Muscle layer of duodenum (tissue), 2 donors: Measurements from ENCODE around the gene BTRC.
"Not testable (repeated sequence)": the region's sequence is repeated elsewhere in the genome, so short reads cannot be mapped to it uniquely, and the experiment has no call there.

Experiments used
- H3K27ac ChIP-seq: one replicate; pipeline ENCODE4 v1.7.0; 2013; ENCODE audit warnings: mild to moderate bottlenecking, low read length
- H3K27me3 ChIP-seq: one replicate; pipeline ENCODE4 v1.7.0; 2013; ENCODE audit warnings: low read depth, mild to moderate bottlenecking, control low read depth, low read length
- H3K36me3 ChIP-seq, 2 donors: one replicate each; pipeline ENCODE4 v1.7.0; 2013; ENCODE audit warnings: low read length in 2 of 2, control low read depth in 1 of 2, mild to moderate bottlenecking in 1 of 2; ENCODE audit not compliant: insufficient read depth in 2 of 2, control insufficient read depth in 1 of 2
- H3K4me1 ChIP-seq, 2 donors: one replicate each; pipeline ENCODE4 v1.7.0; 2013; ENCODE audit warnings: low read length in 2 of 2, mild to moderate bottlenecking in 2 of 2, control low read depth in 1 of 2, moderate library complexity in 1 of 2; ENCODE audit not compliant: insufficient read depth in 2 of 2, control insufficient read depth in 1 of 2
- H3K4me3 ChIP-seq, 2 donors: one replicate each; pipeline ENCODE4 v1.7.0; 2013; ENCODE audit warnings: low read length in 2 of 2, low read depth in 1 of 2, mild to moderate bottlenecking in 1 of 2
- H3K9me3 ChIP-seq, 2 donors: one replicate each; pipeline ENCODE4 v1.7.0; 2013; ENCODE audit warnings: low read length in 2 of 2, control low read depth in 1 of 2, mild to moderate bottlenecking in 1 of 2; ENCODE audit not compliant: control insufficient read depth in 1 of 2
- donor health status: healthy.

The BTRC gene

GRCh38 chr10:101352857-101353256 lies 1.1 kb upstream of the BTRC start:
- not testable (repeated sequence) for H3K27ac ChIP-seq, H3K36me3 ChIP-seq, H3K4me1 ChIP-seq, H3K27me3 ChIP-seq, H3K4me3 ChIP-seq, H3K9me3 ChIP-seq

DNA sequence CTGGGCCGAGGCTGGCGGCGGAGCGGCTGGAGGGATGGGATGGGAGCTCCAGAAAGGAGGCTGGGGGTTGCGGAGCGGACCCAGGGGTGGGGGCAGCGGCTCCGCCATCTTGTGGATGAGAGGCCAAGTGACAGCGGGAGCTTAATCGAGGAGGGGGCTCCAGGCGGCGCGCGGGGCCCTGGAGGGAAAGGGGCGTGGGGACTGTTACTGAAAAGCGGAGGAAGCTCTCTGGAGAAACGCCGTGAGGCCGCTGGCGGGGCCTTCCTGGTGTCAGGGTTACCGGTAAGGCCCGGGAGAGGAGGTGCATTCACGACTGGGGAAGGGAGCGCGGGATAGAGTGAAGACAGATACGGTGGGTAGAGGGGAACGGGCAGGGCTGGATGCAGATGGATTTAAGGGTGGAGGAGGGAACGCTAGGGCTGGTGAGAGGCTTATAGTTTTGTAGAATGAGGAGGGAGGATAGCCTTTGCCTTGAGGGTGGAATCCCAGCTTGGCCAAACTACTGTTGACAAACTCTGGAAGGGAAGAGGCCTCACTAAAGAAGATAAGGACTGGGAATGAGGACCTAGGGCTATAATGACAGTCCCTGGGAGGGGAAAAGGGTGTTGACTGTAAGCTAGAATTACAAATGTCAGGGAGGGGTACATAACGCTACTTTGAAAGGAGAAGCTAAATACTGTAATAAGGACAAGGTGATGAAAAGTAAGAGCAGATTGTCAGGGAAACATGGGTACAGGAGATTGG lies 535 bp downstream of the BTRC start:
- Histone ChIP-seq H3K27me3 (no peaks in the 10 kb centered on the region), H3K4me1 (peaks cover 5 to 8% of the 10 kb centered on the region in 2 donors), H3K27ac (peak overlapping the region; percentile 82), H3K36me3 (no peaks in the 10 kb centered on the region), H3K4me3 (peak overlapping the region; percentile 88 to 89), H3K9me3 (no peaks in the 10 kb centered on the region)

DNA sequence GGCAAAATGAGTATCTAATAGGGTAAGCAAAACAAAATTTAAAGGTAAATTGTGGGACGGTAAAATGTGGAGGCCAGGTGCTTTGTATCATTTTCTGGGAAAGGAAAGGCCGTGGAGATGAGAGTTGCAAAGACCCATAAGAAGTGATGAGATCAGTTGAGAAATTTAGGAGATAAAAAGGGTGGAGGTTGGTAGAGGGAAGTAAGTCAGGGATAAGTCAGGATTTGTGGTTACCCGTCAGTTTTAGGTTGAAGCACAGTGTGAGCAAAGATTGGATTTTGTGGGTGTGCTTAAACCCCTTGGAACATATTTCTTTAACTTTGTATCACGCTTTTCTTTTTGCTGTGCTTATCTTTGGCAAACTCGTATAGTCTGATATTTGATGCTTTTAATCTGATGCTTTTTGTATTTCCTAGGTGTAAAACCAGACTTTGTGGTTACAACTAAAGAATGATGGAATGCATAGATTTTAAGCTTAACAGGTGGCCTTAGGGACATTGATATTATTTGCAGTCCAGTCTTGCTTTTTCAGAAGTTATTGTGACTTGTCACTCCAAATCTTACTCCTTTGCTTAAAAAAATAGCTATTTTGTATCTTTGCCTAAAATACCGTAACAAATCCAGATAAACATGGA lies 1.2 kb downstream of the BTRC start:
- peak overlapping the region; percentile 88 to 89 for H3K4me3 ChIP-seq
- H3K36me3 ChIP-seq: no peaks in the 10 kb centered on the region
- H3K27ac ChIP-seq: peak overlapping the region; percentile 82
- H3K9me3 ChIP-seq: no peaks in the 10 kb centered on the region
- peaks cover 5 to 8% of the 10 kb centered on the region in 2 donors for H3K4me1 ChIP-seq
- no peaks in the 10 kb centered on the region for H3K27me3 ChIP-seq

DNA sequence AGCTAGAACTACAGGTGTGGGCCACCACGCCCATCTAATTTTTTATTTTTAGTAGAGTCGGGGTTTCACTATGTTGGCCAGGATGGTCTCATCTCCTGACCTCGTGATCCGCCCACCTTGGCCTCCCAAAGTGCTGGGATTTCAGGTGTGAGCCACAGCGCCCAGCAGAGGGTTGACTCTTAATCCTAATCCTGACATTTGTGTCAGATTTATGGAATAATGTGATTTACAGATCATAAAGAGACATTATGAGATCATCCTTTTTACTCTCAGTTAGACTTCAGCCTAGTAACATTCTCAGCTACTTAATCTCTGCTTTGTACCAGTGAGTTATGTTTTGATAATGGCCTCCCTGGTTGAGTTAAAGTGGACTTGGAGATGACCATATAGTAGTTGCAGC lies 2.2 kb downstream of the BTRC start:
- Histone ChIP-seq H3K36me3 (no peaks in the 10 kb centered on the region), H3K27ac (no peak overlapping the region), H3K4me3 (no peak overlapping the region)

GRCh38 chr10:101357958-101358357 lies 4.0 kb downstream of the BTRC start:
- no peak overlapping the region for H3K4me3 ChIP-seq
- H3K9me3 ChIP-seq: no peaks in the 10 kb centered on the region
- peaks cover 5 to 8% of the 10 kb centered on the region in 2 donors for H3K4me1 ChIP-seq
- no peak overlapping the region for H3K27ac ChIP-seq
- no peaks in the 10 kb centered on the region for H3K27me3 ChIP-seq
- no peaks in the 10 kb centered on the region for H3K36me3 ChIP-seq

More for the DNA sequence above, 2.2 kb downstream of the BTRC start:
- Histone ChIP-seq H3K27me3 (no peaks in the 10 kb centered on the region), H3K9me3 (no peaks in the 10 kb centered on the region), H3K4me1 (peaks cover 5 to 8% of the 10 kb centered on the region in 2 donors)

DNA sequence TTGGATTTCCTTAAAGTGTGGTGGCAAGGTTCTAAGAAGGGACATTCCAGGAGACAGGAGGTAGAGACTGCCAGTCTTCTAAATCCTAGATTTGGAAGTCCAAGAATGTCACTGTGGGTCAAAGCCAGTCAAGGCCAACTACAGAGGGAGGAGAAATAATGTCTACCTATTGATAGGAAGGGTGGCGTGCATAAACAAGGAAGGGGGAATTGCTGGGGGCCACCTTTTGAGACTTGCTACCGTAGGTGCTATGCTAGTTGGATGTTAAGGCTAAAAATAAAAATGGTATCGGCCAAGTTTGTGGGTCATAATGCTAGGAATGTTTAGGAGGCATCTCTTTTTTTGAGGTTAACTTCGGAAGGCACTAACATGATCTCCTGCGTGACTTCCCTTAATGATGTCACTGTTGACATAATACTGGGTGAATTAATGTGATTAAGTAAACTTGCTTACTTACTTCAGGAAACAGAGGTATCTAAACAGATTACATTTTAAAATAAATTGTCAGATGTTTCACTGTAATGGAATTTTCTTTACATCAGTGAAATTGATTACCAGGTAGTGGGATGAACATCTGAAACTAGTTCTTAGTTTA lies 4.8 kb downstream of the BTRC start:
- H3K36me3 ChIP-seq: no peaks in the 10 kb centered on the region
- H3K27me3 ChIP-seq: no peaks in the 10 kb centered on the region
- peaks cover 5 to 8% of the 10 kb centered on the region in 2 donors for H3K4me1 ChIP-seq
- H3K27ac ChIP-seq: no peak overlapping the region
- H3K9me3 ChIP-seq: no peaks in the 10 kb centered on the region
- no peak overlapping the region for H3K4me3 ChIP-seq

DNA sequence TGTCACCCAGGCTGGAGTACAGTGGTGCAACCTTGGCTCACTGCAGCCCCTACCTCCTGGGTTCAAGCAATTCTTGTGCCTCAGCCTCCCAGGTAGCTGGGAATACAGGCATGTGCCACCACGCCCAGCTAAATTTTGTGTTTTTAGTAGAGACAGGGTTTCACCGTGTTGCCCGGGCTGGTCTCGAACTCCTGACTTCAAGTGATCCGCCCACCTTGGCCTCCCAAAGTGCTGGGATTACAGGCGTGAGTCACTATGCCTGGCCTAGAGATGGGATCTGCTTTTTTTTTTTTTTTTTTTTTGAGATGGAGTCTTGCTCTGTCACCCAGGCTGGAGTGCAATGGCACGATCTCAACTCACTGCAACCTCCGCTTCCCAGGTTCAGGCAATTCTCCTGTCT lies 6.1 kb downstream of the BTRC start:
- H3K4me3 ChIP-seq, H3K4me1 ChIP-seq, H3K27me3 ChIP-seq: not testable (repeated sequence)

GRCh38 chr10:101360841-101361240 lies 6.9 kb downstream of the BTRC start:
- H3K4me1 ChIP-seq, H3K27ac ChIP-seq, H3K9me3 ChIP-seq, H3K36me3 ChIP-seq, H3K27me3 ChIP-seq, H3K4me3 ChIP-seq: not testable (repeated sequence)

More for the DNA sequence above, 6.1 kb downstream of the BTRC start:
- H3K27ac ChIP-seq, H3K9me3 ChIP-seq, H3K36me3 ChIP-seq: not testable (repeated sequence)

DNA sequence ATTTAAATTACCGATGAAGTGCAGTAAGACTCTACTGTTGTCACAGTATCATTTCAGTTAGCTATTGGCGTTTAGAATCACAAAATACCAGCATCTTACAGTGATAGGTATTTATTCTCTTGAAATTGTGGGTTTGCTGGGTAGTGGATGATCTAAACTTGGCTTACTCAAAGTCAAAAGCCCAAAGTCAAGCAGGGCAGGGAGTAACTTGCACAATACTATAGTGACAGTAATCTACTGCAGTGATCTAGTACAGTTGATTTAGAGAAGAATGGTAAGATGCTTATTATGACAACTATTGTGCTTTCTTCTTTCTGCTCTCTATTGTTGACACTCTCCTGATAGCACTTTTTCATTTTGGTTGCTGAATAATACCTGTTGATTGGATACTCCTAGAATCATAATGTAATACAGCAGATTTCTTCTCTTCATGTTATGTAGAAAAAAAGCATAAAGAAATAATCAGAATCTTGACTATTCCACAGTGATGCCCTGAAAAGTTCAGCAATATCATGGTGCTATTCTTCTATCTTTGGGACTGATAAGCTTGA lies 10.0 kb downstream of the BTRC start:
- Histone ChIP-seq H3K36me3 (peaks cover 0 to 3% of the 10 kb centered on the region in 2 donors), H3K4me3 (no peak overlapping the region), H3K27ac (no peak overlapping the region), H3K9me3 (no peaks in the 10 kb centered on the region), H3K4me1 (peaks cover 0 to 2% of the 10 kb centered on the region in 2 donors), H3K27me3 (no peaks in the 10 kb centered on the region)

DNA sequence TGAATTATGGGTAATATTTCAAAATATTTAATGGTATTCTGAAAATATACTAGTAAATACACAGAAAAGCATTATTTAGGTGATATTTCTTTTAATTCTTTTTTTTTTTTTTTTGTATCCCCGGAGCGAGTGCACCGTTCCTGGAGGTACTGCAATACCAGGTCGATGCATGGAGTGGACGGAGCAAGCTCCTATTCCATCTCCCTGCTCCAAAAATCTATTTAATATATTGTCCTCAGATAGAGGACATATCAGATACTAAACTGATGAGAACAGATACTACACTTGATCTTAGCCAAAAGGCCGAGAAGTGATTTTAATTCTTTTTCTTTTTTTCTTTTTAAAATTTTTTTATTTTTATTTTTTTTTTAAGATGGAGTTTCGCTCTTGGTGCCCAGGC lies 10.8 kb downstream of the BTRC start:
- Histone ChIP-seq H3K9me3 (no peaks in the 10 kb centered on the region), H3K4me1 (peaks cover 0 to 2% of the 10 kb centered on the region in 2 donors), H3K4me3 (no peak overlapping the region), H3K36me3 (peaks cover 0 to 3% of the 10 kb centered on the region in 2 donors), H3K27me3 (no peaks in the 10 kb centered on the region), H3K27ac (no peak overlapping the region)

DNA sequence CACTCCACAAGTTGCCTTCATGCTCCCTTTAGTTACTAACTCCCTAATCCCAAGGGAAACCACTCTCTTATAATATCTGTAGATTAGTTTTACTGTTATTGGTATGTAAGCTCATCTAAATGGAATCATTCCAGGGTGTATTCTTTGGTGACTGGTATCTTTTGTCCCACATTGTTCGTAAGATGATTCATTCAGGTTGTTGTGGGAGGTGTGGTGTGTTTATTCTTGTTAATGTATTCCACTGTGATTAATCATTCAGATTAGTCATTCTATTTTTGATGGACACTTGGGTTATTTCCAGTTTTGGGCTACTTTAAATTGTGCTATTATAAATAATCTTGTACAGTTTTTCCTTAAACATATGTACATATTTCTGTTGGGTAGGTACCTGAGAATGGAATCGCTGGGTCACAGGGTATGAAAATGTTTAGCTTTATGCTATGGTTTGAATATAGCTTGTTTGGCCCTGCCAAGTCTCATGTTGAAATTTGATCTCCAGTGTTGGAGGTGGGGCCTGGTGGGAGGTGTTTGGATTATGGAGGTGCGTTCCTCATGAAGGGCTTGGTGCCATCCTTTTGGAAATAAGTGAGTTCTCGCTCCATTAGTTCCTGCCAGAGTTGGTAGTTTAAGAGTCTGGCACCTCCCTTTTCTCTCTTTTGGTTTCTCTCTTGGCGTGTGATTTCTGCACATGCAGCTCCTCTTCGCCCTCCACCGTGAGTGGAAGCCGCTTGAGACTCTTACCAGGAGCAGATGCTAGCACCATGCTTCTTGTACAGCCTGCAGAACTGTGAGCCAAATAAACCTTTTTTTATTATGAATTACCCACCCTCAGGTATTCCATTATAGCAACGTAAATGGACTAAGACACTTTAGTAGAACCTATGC lies 13.8 kb downstream of the BTRC start:
- Histone ChIP-seq H3K9me3 (no peaks in the 10 kb centered on the region), H3K36me3 (peaks cover 0 to 3% of the 10 kb centered on the region in 2 donors), H3K27ac (no peak overlapping the region), H3K27me3 (no peaks in the 10 kb centered on the region), H3K4me3 (no peak overlapping the region), H3K4me1 (peaks cover 0 to 2% of the 10 kb centered on the region in 2 donors)
